GM12878 (cell line): ENCODE results near the gene NUDT3. TPM values are rescaled to one million over a fixed set of nuclear protein-coding genes. Genes with fewer than 3 reads are reported as not detected.

Source experiments
- ATAC-seq: fragments of 200-7000 bp; cut with Tn5 transposase; 3 replicates; pipeline ENCODE4 v1.9.1; 2020; ENCODE audit warnings: mild to moderate bottlenecking, moderate library complexity
- BruUV-seq: library from RNA; stranded (reverse); fragments of 400-500 nt; replicated peaks from 2 replicates; lab custom pipeline; 2021; lab: Mats Ljungman, UMichigan
- CTCF ChIA-PET: fragments of 300-600 bp; sonication (Branson Sonifier 250); formaldehyde crosslinking; extraction: SDS; loops from one replicate; lab custom pipeline; 2021; ENCODE audit warnings: inconsistent platforms; lab: Yijun Ruan, JAX
- POLR2A ChIA-PET: fragments of 350-600 bp; formaldehyde crosslinking; extraction: SDS; loops from one replicate; lab custom pipeline; 2021; ENCODE audit warnings: inconsistent platforms; lab: Charles Lee
- RAD21 ChIA-PET: fragments of 300-600 bp; sonication (Branson Sonifier 250); formaldehyde crosslinking; loops from one replicate; lab custom pipeline; 2023; ENCODE audit warnings: antibody characterized with exemption; ENCODE audit not compliant: unreplicated experiment; lab: Charles Lee
- SMC1A ChIA-PET: fragments of 300-600 bp; sonication (Branson Sonifier 250); formaldehyde crosslinking; loops from one replicate; lab custom pipeline; 2023; ENCODE audit not compliant: unreplicated experiment, uncharacterized antibody; lab: Charles Lee
- DNase-seq: peaks from one replicate; pipeline ENCODE4 v3.0.0-alpha.2; 2011; ENCODE audit warnings: low read depth, low spot score
- FAIRE-seq: peaks from 3 replicates; lab custom pipeline; 2011; peaks lifted over from hg19 to GRCh38; lab: Jason Lieb, UNC
- H2AFZ ChIP-seq: 2 replicates; pipeline ENCODE4 v1.6.0; 2011; ENCODE audit warnings: low read depth, low read length, control low read depth; ENCODE audit not compliant: control insufficient read depth
- H3K27ac ChIP-seq: 2 replicates; pipeline ENCODE4 v1.5.1; 2011; ENCODE audit warnings: control low read depth; ENCODE audit not compliant: control insufficient read depth, insufficient read depth
- H3K27me3 ChIP-seq, 2 experiments: replicated peaks in 1 of 2; 2 replicates each; pipeline versions ENCODE4 v1.6.0 to v1.6.1; 2011; ENCODE audit warnings: low read length in 1 of 2; ENCODE audit not compliant: control insufficient read depth in 2 of 2, insufficient read depth in 2 of 2
- H3K36me3 ChIP-seq, 2 experiments: 2 replicates each; pipeline ENCODE4 v1.5.1; 2011; ENCODE audit warnings: low read length in 1 of 2; ENCODE audit not compliant: control insufficient read depth in 2 of 2, insufficient read depth in 2 of 2
- H3K4me1 ChIP-seq: 2 replicates; pipeline ENCODE4 v1.6.1; 2011; ENCODE audit warnings: mild to moderate bottlenecking, low read length, moderate library complexity, mixed read lengths; ENCODE audit not compliant: control insufficient read depth, insufficient read depth
- H3K4me2 ChIP-seq: 2 replicates; pipeline ENCODE4 v1.6.0; 2011; ENCODE audit warnings: control low read depth; ENCODE audit not compliant: control insufficient read depth, insufficient read depth
- H3K4me3 ChIP-seq: fragments of 200-600 bp; sonication (generic); 2 replicates; pipeline ENCODE4 v1.5.1; 2016
- H3K79me2 ChIP-seq: 2 replicates; pipeline ENCODE4 v1.6.0; 2011; ENCODE audit warnings: low read length; ENCODE audit not compliant: control insufficient read depth, insufficient read depth
- H3K9ac ChIP-seq: 2 replicates; pipeline ENCODE4 v1.8.0; 2011; ENCODE audit warnings: low read length, control low read depth, mixed read lengths; ENCODE audit not compliant: control insufficient read depth, insufficient read depth
- H3K9me3 ChIP-seq: replicated peaks from 3 replicates; pipeline ENCODE4 v1.5.1; 2011; ENCODE audit warnings: mild to moderate bottlenecking, low read length; ENCODE audit not compliant: control insufficient read depth, insufficient read depth
- H4K20me1 ChIP-seq: 2 replicates; pipeline ENCODE4 v1.6.0; 2011; ENCODE audit not compliant: control insufficient read depth, insufficient read depth
- BRCA1 ChIP-seq: IDR thresholded peaks from 2 replicates; pipeline ENCODE4 v1.6.1; 2011; ENCODE audit warnings: low read depth, low read length, improper control_type of control experiment
- CREM ChIP-seq: IDR thresholded peaks from 2 replicates; pipeline ENCODE4 v1.6.1; 2014; ENCODE audit warnings: antibody characterized with exemption, low read depth
- EGR1 ChIP-seq, 2 experiments: IDR thresholded peaks; 1 replicate in 1 of 2; 2 replicates in 1 of 2; pipeline ENCODE4 v1.6.1; 2011 to 2012; ENCODE audit warnings: low read depth in 2 of 2, low read length in 2 of 2, borderline replicate concordance in 1 of 2, mild to moderate bottlenecking in 1 of 2, moderate library complexity in 1 of 2
- GATAD2B ChIP-seq: fragments of 450-650 bp; conservative IDR thresholded peaks from 2 replicates; pipeline ENCODE4 v1.6.1; 2017; ENCODE audit warnings: low read depth, mild to moderate bottlenecking, moderate library complexity
- HCFC1 ChIP-seq: fragments of 150-350 bp; IDR thresholded peaks from 2 replicates; pipeline ENCODE4 v1.6.1; 2014; ENCODE audit warnings: low read length
- JUND ChIP-seq: IDR thresholded peaks from 2 replicates; pipeline ENCODE4 v1.6.1; 2012; ENCODE audit warnings: low read depth, mild to moderate bottlenecking, low read length, improper control_type of control experiment, moderate library complexity
- KAT2A ChIP-seq: conservative IDR thresholded peaks from 2 replicates; pipeline ENCODE4 v1.6.1; 2011; ENCODE audit warnings: low read depth, low read length; ENCODE audit not compliant: control insufficient read depth
- NR2C1 ChIP-seq: fragments of 450-650 bp; IDR thresholded peaks from 2 replicates; pipeline ENCODE4 v1.6.1; 2017; ENCODE audit warnings: antibody characterized with exemption, mild to moderate bottlenecking, moderate library complexity
- STAT1 ChIP-seq: fragments of 450-650 bp; conservative IDR thresholded peaks from 2 replicates; pipeline ENCODE4 v1.6.1; 2014; ENCODE audit warnings: antibody characterized with exemption, mild to moderate bottlenecking
- TAF1 ChIP-seq: IDR thresholded peaks from 2 replicates; pipeline ENCODE4 v1.6.1; 2011; ENCODE audit warnings: mild to moderate bottlenecking, low read depth, low read length, borderline replicate concordance
- ZNF274 ChIP-seq: IDR thresholded peaks from one replicate; pipeline ENCODE4 v1.8.0; 2011; ENCODE audit not compliant: insufficient read length, insufficient read depth
- ZSCAN29 ChIP-seq: fragments of 450-650 bp; IDR thresholded peaks from 2 replicates; pipeline ENCODE4 v1.6.1; 2017; ENCODE audit warnings: mild to moderate bottlenecking, moderate library complexity
- WGBS: methylation state at CpG from one replicate; pipeline ENCODE4 v1.1.6; 2016; ENCODE audit warnings: low lambda C conversion rate; ENCODE audit not compliant: insufficient replicate concordance, insufficient coverage; ENCODE audit errors: missing lambda C conversion rate; 5-methylcytosine and 5-hydroxymethylcytosine counted together
- in situ Hi-C: fragments of 300-500 bp; cut with MboI; formaldehyde crosslinking; loops from 9 replicates; pipeline ENCODE4 v1.14.3; 2018; ENCODE audit warnings: mixed read lengths
- intact Hi-C: fragments of 100-400 bp; cut with micrococcal nuclease; formaldehyde crosslinking; loops from one replicate; pipeline ENCODE4 v1.14.2; 2022; ENCODE audit not compliant: unreplicated experiment
- polyA plus RNA-seq, 11 experiments: library from polyadenylated mRNA; depleted of rRNA in 4 of 11; unstranded in 6 of 11; stranded (reverse) in 5 of 11; fragments of >200 nt; fragmentation: Nextera tagmentation in 4 of 11; fragmentation: Illumina TruSeq in 1 of 11; extraction: Ambion mirVana in 4 of 11; extraction: Trizol in 1 of 11; gene quantifications; 1 replicate in 1 of 11; 2 replicates in 10 of 11; pipeline versions ENCODE4 v1.2.1 to v1.2.3, GENCODE V29; 2011 to 2016; ENCODE audit warnings: inconsistent platforms in 2 of 11, missing spikeins in 2 of 11, low read depth in 1 of 11
- total RNA-seq, 4 experiments: library from RNA; depleted of rRNA in 3 of 4; stranded (reverse); fragments of >200 nt in 3 of 4; fragmentation: Illumina TruSeq in 1 of 4; extraction: Trizol in 1 of 4; gene quantifications; 2 replicates each; pipeline versions ENCODE4 v1.2.1 to v1.2.3, GENCODE V29; 2013 to 2021
- TF ChIP-seq, protein P1 (sequence below): IDR thresholded peaks from 2 replicates; pipeline ENCODE4 v1.6.1; 2011; ENCODE audit warnings: low read depth, low read length, improper control_type of control experiment, borderline replicate concordance
- TF ChIP-seq, protein P2 (sequence below): fragments of 450-650 bp; IDR thresholded peaks from 2 replicates; pipeline ENCODE4 v1.6.1; 2016; ENCODE audit warnings: mild to moderate bottlenecking
- TF ChIP-seq, protein P3 (sequence below): fragments of 450-650 bp; formaldehyde crosslinking; IDR thresholded peaks from 2 replicates; pipeline ENCODE4 v1.4.0; 2020; ENCODE audit warnings: mild to moderate bottlenecking, moderate library complexity
- TF ChIP-seq, protein P4 (sequence below): fragments of 150-350 bp; IDR thresholded peaks from 2 replicates; pipeline ENCODE4 v1.6.1; 2016; ENCODE audit warnings: low read depth, low read length

NUDT3 gene
- total and polyA plus RNA-seq, 10 of the 15 experiments (the other 5 are each of a cell fraction or from before 2014, with no cell fraction given): 2.4 to 32.3 (median 25.5) TPM

DNA sequence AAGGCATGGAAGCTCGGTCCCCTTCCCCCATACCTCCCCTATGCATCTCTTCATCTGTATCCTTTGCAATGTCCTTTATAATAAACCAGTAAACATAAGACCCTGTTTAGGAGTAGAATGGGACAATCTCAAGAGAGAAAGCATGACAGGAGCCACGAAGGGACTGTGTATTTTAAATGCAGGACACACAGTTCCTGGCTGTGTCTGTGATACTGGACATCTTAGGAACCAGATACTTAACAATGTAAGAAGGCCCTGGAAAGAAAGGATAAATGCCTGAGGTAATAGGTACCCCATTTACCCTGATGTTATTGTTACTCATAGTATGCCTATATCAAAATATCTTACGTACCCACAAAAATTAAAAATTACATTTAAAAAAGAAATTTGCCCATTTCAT, 36.6 kb downstream of the NUDT3 start:
- Histone ChIP-seq H3K79me2 (peaks cover 63% of the 10 kb centered on the region), H4K20me1 (no peaks in the 10 kb centered on the region), H3K27me3 (no peaks in the 10 kb centered on the region), H3K27ac (no peak overlapping the region), H3K36me3 (no peaks in the 10 kb centered on the region), H3K9me3 (no peaks in the 10 kb centered on the region), H3K4me1 (peaks cover 4% of the 10 kb centered on the region; the same call in 1 of the 2 replicates), H3K4me3 (no peak overlapping the region), H3K9ac (no peak overlapping the region), H3K4me2 (no peak overlapping the region), H2AFZ (no peak overlapping the region)
- FAIRE-seq (no peak), ATAC-seq (no peak), DNase-seq (no peak)
- TF ChIP-seq ZNF274 (no peak), EGR1 (IDR thresholded peaks at IDR 0.05; ENCODE audit: borderline replicate concordance in 1 of 2, low read depth in 2 of 2, low read length in 2 of 2) (no peak), HCFC1 (no peak), NR2C1 (no peak), TAF1 (no peak), CREM (no peak), STAT1 (no peak), GATAD2B (no peak), ZSCAN29 (no peak), KAT2A (no peak), JUND (no peak), BRCA1 (no peak)
- TF ChIP-seq, protein P1, sequence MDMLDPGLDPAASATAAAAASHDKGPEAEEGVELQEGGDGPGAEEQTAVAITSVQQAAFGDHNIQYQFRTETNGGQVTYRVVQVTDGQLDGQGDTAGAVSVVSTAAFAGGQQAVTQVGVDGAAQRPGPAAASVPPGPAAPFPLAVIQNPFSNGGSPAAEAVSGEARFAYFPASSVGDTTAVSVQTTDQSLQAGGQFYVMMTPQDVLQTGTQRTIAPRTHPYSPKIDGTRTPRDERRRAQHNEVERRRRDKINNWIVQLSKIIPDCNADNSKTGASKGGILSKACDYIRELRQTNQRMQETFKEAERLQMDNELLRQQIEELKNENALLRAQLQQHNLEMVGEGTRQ: no peak
- TF ChIP-seq, protein P2, sequence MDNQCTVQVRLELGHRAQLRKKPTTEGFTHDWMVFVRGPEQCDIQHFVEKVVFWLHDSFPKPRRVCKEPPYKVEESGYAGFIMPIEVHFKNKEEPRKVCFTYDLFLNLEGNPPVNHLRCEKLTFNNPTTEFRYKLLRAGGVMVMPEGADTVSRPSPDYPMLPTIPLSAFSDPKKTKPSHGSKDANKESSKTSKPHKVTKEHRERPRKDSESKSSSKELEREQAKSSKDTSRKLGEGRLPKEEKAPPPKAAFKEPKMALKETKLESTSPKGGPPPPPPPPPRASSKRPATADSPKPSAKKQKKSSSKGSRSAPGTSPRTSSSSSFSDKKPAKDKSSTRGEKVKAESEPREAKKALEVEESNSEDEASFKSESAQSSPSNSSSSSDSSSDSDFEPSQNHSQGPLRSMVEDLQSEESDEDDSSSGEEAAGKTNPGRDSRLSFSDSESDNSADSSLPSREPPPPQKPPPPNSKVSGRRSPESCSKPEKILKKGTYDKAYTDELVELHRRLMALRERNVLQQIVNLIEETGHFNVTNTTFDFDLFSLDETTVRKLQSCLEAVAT: no peak
- TF ChIP-seq, protein P3, sequence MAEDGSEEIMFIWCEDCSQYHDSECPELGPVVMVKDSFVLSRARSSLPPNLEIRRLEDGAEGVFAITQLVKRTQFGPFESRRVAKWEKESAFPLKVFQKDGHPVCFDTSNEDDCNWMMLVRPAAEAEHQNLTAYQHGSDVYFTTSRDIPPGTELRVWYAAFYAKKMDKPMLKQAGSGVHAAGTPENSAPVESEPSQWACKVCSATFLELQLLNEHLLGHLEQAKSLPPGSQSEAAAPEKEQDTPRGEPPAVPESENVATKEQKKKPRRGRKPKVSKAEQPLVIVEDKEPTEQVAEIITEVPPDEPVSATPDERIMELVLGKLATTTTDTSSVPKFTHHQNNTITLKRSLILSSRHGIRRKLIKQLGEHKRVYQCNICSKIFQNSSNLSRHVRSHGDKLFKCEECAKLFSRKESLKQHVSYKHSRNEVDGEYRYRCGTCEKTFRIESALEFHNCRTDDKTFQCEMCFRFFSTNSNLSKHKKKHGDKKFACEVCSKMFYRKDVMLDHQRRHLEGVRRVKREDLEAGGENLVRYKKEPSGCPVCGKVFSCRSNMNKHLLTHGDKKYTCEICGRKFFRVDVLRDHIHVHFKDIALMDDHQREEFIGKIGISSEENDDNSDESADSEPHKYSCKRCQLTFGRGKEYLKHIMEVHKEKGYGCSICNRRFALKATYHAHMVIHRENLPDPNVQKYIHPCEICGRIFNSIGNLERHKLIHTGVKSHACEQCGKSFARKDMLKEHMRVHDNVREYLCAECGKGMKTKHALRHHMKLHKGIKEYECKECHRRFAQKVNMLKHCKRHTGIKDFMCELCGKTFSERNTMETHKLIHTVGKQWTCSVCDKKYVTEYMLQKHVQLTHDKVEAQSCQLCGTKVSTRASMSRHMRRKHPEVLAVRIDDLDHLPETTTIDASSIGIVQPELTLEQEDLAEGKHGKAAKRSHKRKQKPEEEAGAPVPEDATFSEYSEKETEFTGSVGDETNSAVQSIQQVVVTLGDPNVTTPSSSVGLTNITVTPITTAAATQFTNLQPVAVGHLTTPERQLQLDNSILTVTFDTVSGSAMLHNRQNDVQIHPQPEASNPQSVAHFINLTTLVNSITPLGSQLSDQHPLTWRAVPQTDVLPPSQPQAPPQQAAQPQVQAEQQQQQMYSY: no peak
- TF ChIP-seq, protein P4, sequence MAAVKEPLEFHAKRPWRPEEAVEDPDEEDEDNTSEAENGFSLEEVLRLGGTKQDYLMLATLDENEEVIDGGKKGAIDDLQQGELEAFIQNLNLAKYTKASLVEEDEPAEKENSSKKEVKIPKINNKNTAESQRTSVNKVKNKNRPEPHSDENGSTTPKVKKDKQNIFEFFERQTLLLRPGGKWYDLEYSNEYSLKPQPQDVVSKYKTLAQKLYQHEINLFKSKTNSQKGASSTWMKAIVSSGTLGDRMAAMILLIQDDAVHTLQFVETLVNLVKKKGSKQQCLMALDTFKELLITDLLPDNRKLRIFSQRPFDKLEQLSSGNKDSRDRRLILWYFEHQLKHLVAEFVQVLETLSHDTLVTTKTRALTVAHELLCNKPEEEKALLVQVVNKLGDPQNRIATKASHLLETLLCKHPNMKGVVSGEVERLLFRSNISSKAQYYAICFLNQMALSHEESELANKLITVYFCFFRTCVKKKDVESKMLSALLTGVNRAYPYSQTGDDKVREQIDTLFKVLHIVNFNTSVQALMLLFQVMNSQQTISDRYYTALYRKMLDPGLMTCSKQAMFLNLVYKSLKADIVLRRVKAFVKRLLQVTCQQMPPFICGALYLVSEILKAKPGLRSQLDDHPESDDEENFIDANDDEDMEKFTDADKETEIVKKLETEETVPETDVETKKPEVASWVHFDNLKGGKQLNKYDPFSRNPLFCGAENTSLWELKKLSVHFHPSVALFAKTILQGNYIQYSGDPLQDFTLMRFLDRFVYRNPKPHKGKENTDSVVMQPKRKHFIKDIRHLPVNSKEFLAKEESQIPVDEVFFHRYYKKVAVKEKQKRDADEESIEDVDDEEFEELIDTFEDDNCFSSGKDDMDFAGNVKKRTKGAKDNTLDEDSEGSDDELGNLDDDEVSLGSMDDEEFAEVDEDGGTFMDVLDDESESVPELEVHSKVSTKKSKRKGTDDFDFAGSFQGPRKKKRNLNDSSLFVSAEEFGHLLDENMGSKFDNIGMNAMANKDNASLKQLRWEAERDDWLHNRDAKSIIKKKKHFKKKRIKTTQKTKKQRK: no peak
- no TSS peak for BruUV-seq
- WGBS: 82% methylated on average over 3 of the region's 3 CpGs
- in situ Hi-C loops: no loop called here
- ChIA-PET RAD21 (no interaction called here), CTCF (no interaction called here), POLR2A (interaction anchor here (0.7 kb wide), 1 partner anchor 16 kb away, joined by 3 read pairs; no protein-coding TSS in a partner anchor), SMC1A (interaction anchor here (2.0 to 2.2 kb wide), 2 partner anchors 8 to 18 kb away, joined by 6 read pairs; no protein-coding TSS in a partner anchor)
- intact Hi-C loops: no loop called here
